ENCODE measurements around the gene TTLL11.

Gene TTLL11

GRCh38 chr9:122053567-122054350 lies 39.3 kb downstream of the TTLL11 start:
- TF ChIP-seq CTCF (conservative IDR thresholded peaks at IDR 0.05; ENCODE audit: low read length): no peak
- TF ChIP-seq EZH2phosphoT487 (IDR thresholded peaks at IDR 0.05; ENCODE audit: borderline replicate concordance): no peak
- Histone ChIP-seq H3K36me3 (ENCODE audit: insufficient read depth, low read length) (no peaks in the 10 kb centered on the region), H3K4me3 (ENCODE audit: low read length, poor library complexity, severe bottlenecking) (no peak overlapping the region), H3F3A (ENCODE audit: low read depth) (no peaks in the 10 kb centered on the region), H3K9me2 (replicated peaks; ENCODE audit: low read depth, low read length) (no peaks in the 10 kb centered on the region), H3K4me1 (ENCODE audit: insufficient read depth, low read length, poor library complexity, severe bottlenecking) (peaks cover 11% of the 10 kb centered on the region), H3K27me3 (ENCODE audit: insufficient read depth, low read length, poor library complexity, severe bottlenecking) (no peaks in the 10 kb centered on the region), H3K9me3 (ENCODE audit: insufficient read depth, low read depth, low read length) (no peaks in the 10 kb centered on the region), H3K9ac (ENCODE audit: low read depth, low read length, poor library complexity, severe bottlenecking) (no peak overlapping the region), H3K79me2 (ENCODE audit: insufficient read depth, low read length) (no peaks in the 10 kb centered on the region), H4K20me1 (ENCODE audit: insufficient read depth, low read length, poor library complexity, severe bottlenecking) (no peaks in the 10 kb centered on the region), H2AFZ (ENCODE audit: low read length) (no peak overlapping the region), H3K4me2 (ENCODE audit: low read depth, low read length, poor library complexity, severe bottlenecking) (no peak overlapping the region)

- no peaks in the 10 kb centered on the region for H4K20me1 ChIP-seq (ENCODE audit: insufficient read depth, low read length, poor library complexity, severe bottlenecking)
- H3F3A ChIP-seq (ENCODE audit: low read depth): no peaks in the 10 kb centered on the region
- no peaks in the 10 kb centered on the region for H3K9me2 ChIP-seq (replicated peaks; ENCODE audit: low read depth, low read length)
- peaks cover 11% of the 10 kb centered on the region for H3K4me1 ChIP-seq (ENCODE audit: insufficient read depth, low read length, poor library complexity, severe bottlenecking)
- H3K79me2 ChIP-seq (ENCODE audit: insufficient read depth, low read length): no peaks in the 10 kb centered on the region
- H3K4me2 ChIP-seq (ENCODE audit: low read depth, low read length, poor library complexity, severe bottlenecking): no peak overlapping the region
- H3K9ac ChIP-seq (ENCODE audit: low read depth, low read length, poor library complexity, severe bottlenecking): no peak overlapping the region
- H3K4me3 ChIP-seq (ENCODE audit: low read length, poor library complexity, severe bottlenecking): no peak overlapping the region
- no peak overlapping the region for H2AFZ ChIP-seq (ENCODE audit: low read length)
- no peaks in the 10 kb centered on the region for H3K27me3 ChIP-seq (ENCODE audit: insufficient read depth, low read length, poor library complexity, severe bottlenecking)
- no peak for TF ChIP-seq CTCF (conservative IDR thresholded peaks at IDR 0.05; ENCODE audit: low read length)
- no peak for TF ChIP-seq EZH2phosphoT487 (IDR thresholded peaks at IDR 0.05; ENCODE audit: borderline replicate concordance)
- H3K9me3 ChIP-seq (ENCODE audit: insufficient read depth, low read depth, low read length): no peaks in the 10 kb centered on the region
- no peaks in the 10 kb centered on the region for H3K36me3 ChIP-seq (ENCODE audit: insufficient read depth, low read length)
Observed at GRCh38 chr9:122053064-122053463, 40.0 kb downstream of the TTLL11 start.

GRCh38 chr9:122051351-122052321 lies 41.5 kb downstream of the TTLL11 start:
- H3K9me3 ChIP-seq (ENCODE audit: insufficient read depth, low read depth, low read length): no peaks in the 10 kb centered on the region
- no peaks in the 10 kb centered on the region for H3K27me3 ChIP-seq (ENCODE audit: insufficient read depth, low read length, poor library complexity, severe bottlenecking)
- no peaks in the 10 kb centered on the region for H4K20me1 ChIP-seq (ENCODE audit: insufficient read depth, low read length, poor library complexity, severe bottlenecking)
- H2AFZ ChIP-seq (ENCODE audit: low read length): no peak overlapping the region
- peak overlapping the region; percentile 14 for H3K4me2 ChIP-seq (ENCODE audit: low read depth, low read length, poor library complexity, severe bottlenecking)
- no peaks in the 10 kb centered on the region for H3K36me3 ChIP-seq (ENCODE audit: insufficient read depth, low read length)
- H3K79me2 ChIP-seq (ENCODE audit: insufficient read depth, low read length): no peaks in the 10 kb centered on the region
- TF ChIP-seq CTCF (conservative IDR thresholded peaks at IDR 0.05; ENCODE audit: low read length): no peak
- TF ChIP-seq EZH2phosphoT487 (IDR thresholded peaks at IDR 0.05; ENCODE audit: borderline replicate concordance): no peak
- H3K4me3 ChIP-seq (ENCODE audit: low read length, poor library complexity, severe bottlenecking): no peak overlapping the region
- no peak overlapping the region for H3K9ac ChIP-seq (ENCODE audit: low read depth, low read length, poor library complexity, severe bottlenecking)
- H3K4me1 ChIP-seq (ENCODE audit: insufficient read depth, low read length, poor library complexity, severe bottlenecking): peaks cover 11% of the 10 kb centered on the region
- H3F3A ChIP-seq (ENCODE audit: low read depth): no peaks in the 10 kb centered on the region
- H3K9me2 ChIP-seq (replicated peaks; ENCODE audit: low read depth, low read length): no peaks in the 10 kb centered on the region

All from Loucy (cell line).